GM12891 (cell line): ENCODE data around the gene JAM3.

Experiments used
- DNase-seq: peaks from one replicate; pipeline ENCODE4 v3.0.0; 2011; ENCODE audit warnings: low spot score; ENCODE audit not compliant: insufficient read length
- FAIRE-seq: peaks from 2 replicates; lab custom pipeline; 2011; peaks lifted over from hg19 to GRCh38; lab: Jason Lieb, UNC
- PAX5 ChIP-seq: IDR thresholded peaks from 2 replicates; pipeline ENCODE4 v1.6.1; 2011; ENCODE audit warnings: low read length, moderate library complexity, mild to moderate bottlenecking; ENCODE audit not compliant: insufficient read depth, severe bottlenecking
- POLR2A ChIP-seq: IDR thresholded peaks from 2 replicates; pipeline ENCODE4 v1.6.1; 2011; ENCODE audit warnings: low read depth, low read length, control low read depth
- POLR2AphosphoS5 ChIP-seq: IDR thresholded peaks from 2 replicates; pipeline ENCODE4 v1.6.1; 2011; ENCODE audit warnings: low read depth, low read length, control low read depth
- POU2F2 ChIP-seq: IDR thresholded peaks from 2 replicates; pipeline ENCODE4 v1.6.1; 2011; ENCODE audit warnings: low read depth, mild to moderate bottlenecking, control low read depth, low read length, moderate library complexity
- SPI1 ChIP-seq: IDR thresholded peaks from 2 replicates; pipeline ENCODE4 v1.6.1; 2011; ENCODE audit warnings: low read depth, low read length, control low read depth
- TAF1 ChIP-seq: IDR thresholded peaks from 2 replicates; pipeline ENCODE4 v1.6.1; 2011; ENCODE audit warnings: low read depth, low read length, control low read depth

Gene JAM3

DNA sequence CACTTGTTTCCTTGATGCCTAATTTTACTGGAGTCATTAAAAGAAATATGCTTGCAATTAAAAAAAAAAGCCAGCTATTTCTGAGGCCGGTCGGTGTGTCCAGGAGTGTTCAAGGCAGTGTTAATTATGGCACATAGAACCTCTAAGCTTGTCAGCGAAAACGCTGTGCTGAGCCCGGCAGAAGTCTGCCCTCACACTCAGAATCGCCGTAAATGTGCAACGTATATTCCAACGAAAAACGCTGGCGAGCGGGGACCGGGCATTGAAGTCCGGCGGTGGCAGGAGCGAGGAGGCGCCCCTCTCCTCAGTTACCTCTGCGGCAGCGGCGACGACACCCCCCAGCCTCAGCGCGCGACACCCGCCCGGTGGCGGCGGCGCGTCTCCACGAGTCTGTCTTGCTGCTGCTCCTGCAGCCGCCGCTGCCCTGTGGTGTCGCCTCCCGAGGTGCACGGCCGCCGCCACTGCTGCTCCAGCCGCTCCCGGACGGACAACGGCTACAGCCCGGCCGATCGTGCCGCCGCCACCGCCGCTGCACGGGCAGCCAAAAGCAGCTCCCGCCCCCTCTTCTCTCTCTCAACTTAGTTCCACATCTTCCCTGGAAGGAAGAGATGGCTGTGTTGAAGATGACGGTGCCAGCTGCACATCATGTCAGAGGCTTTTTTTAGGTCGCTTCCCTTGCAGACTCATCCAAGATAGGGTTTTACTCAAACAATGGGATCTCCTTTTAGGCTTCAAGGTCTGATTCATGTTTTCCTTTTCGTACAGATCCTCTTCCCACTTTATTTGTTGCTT, 56.0 kb downstream of the JAM3 start:
- DNase-seq = no peak
- TF ChIP-seq POU2F2 (no peak), TAF1 (no peak), POLR2AphosphoS5 (no peak), SPI1 (no peak), PAX5 (no peak), POLR2A (no peak)
- no peak for FAIRE-seq

GRCh38 chr11:134125507-134125906, 56.6 kb downstream of the JAM3 start:
- no peak for DNase-seq
- FAIRE-seq = no peak
- TF ChIP-seq TAF1 = no peak
- TF ChIP-seq POLR2AphosphoS5 = no peak
- no peak for TF ChIP-seq POU2F2
- no peak for TF ChIP-seq PAX5
- no peak for TF ChIP-seq SPI1
- no peak for TF ChIP-seq POLR2A

- TF ChIP-seq SPI1 (no peak), POU2F2 (no peak), PAX5 (no peak), POLR2AphosphoS5 (no peak), TAF1 (no peak), POLR2A (no peak)
- DNase-seq (no peak), FAIRE-seq (no peak)
Measured at GRCh38 chr11:134126217-134126822, 57.4 kb downstream of the JAM3 start.

- no peak for FAIRE-seq
- no peak for TF ChIP-seq POU2F2
- TF ChIP-seq SPI1 = no peak
- TF ChIP-seq POLR2A = no peak
- TF ChIP-seq POLR2AphosphoS5 = no peak
- no peak for TF ChIP-seq PAX5
- TF ChIP-seq TAF1 = no peak
Measured at GRCh38 chr11:134131628-134132244, 62.9 kb downstream of the JAM3 start.

GRCh38 chr11:134132808-134133207, 63.9 kb downstream of the JAM3 start:
- FAIRE-seq (no peak), DNase-seq (no peak)
- no peak for TF ChIP-seq POU2F2
- no peak for TF ChIP-seq SPI1
- TF ChIP-seq TAF1 = no peak
- no peak for TF ChIP-seq PAX5
- TF ChIP-seq POLR2A = no peak
- TF ChIP-seq POLR2AphosphoS5 = no peak

More at GRCh38 chr11:134131628-134132244, 62.9 kb downstream of the JAM3 start:
- no peak for DNase-seq

GRCh38 chr11:134134167-134134566, 65.3 kb downstream of the JAM3 start:
- no peak for DNase-seq
- FAIRE-seq = no peak
- TF ChIP-seq POU2F2 = no peak
- no peak for TF ChIP-seq SPI1

GRCh38 chr11:134138376-134138775, 69.5 kb downstream of the JAM3 start:
- FAIRE-seq (no peak), DNase-seq (no peak)
- no peak for TF ChIP-seq POU2F2
- no peak for TF ChIP-seq SPI1
- no peak for TF ChIP-seq POLR2AphosphoS5
- TF ChIP-seq TAF1 = no peak
- TF ChIP-seq PAX5 = no peak
- no peak for TF ChIP-seq POLR2A

DNA sequence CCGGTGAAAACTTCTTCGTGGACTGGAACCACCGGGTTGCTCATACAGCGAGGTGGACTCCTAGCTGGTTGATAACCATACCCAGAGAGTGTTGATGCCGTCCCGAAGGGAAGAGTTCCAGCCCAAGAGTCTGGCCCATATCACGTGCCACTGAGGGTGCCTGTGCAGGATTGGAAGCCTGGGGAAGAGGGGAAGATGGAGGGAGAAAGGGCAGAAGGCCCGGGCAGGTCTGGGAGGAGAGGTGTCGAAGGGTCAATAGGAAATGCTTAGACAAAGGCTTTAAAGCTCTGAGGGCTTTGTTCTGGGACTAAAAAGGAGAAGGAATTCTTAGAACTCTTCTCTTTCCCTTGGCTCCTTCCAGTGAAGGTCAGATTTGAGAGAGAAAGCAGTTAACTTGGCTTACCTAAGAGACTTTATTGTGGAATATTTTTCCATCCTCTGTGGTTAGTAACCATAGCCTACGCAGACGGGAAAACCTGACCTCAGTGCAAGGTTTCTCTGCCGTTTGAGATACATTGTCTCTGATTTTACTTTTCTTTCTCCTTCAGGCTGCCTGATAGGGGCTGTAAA, 70.5 kb downstream of the JAM3 start:
- no peak for DNase-seq
- no peak for TF ChIP-seq POLR2A
- no peak for FAIRE-seq

DNA sequence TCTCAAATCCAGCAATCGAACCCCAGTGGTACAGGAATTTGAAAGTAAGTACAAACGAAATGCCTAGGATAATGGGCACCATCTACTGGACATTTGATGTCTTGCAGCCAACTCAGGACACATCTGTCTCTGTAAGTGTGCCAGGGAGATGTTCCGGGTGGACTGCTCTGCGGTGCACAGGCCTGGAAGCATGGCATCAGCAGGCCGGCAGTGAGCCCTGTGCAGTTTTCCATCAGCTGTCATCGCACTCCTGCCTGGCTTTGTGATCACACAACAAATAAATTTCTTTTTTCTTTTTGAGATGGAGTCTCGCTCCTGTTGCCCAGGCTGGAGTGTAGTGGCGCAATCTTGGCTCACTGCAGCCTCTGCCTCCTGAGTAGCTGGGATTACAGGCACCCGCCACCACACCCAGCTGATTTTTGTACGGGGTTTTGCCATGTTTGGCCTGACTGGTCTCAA, 71.0 kb downstream of the JAM3 start:
- TF ChIP-seq PAX5 (no peak), POLR2A (no peak), POLR2AphosphoS5 (no peak)
- DNase-seq = peak; percentile 36
- FAIRE-seq = peak; percentile 84
